Colon (tissue), 2 donors: ENCODE results near the gene RASGEF1B.

ENCODE experiments used
- FAIRE-seq: peaks from 2 replicates; lab custom pipeline; 2012; peaks lifted over from hg19 to GRCh38; lab: Jason Lieb, UNC
- donor health status: control.
- donor health status: control.

Gene RASGEF1B

DNA sequence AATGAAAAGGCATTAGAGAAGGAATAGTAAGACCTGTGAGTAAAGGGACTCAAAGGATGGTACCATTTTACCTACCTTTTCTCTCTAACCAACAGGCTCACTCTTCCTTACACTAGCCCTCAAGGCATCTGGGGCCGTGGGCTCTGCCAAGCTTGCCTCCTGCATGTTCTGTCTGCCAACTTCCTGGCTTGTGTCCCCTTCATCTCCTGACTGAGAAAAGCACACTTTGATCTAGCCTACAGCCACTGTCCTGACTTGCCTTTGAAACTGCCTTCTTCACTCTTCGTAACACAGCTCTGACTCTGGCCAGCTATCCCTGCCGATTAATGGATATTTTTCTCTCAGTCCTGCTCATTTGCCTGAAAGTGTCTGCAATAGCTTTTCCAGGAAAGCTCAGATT, 76.5 kb downstream of the RASGEF1B start:
- no peak for FAIRE-seq

DNA sequence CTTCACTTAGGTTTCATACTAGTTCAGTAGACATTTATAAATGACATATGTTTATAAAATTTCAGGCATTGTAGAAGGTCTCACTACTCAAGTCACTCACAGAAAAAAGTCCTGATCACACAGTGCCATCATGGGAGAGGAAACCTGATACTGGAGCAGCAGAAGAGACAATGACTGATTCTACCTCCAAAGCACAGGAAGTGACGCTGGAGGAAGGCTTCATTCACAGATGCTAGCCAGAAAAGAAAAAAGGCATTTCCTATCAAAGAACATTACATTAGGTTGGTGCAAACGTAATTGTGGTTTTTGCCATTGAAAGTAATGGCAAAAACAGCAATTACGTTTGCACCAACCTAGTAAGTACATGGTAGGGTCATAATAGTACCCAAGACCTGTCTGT, 79.5 kb downstream of the RASGEF1B start:
- no peak for FAIRE-seq

DNA sequence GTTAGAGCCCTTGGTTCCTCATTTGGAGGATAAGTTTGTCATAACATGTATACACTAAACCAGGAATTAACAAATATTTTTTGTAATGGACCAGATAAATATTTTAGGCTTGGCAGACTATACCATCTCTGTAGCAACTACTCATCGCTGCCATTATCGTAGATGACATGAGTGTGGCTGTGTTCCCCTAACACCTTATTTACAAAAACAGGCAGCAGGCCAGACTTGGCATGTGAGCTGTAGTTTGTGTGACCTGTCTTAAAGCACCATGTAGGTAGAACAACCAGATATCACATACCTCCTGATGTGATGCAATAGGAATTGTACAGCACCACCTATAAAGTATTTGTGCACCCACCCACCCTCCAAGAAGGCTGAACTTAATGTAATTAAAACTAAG, 82.0 kb downstream of the RASGEF1B start:
- no peak for FAIRE-seq

DNA sequence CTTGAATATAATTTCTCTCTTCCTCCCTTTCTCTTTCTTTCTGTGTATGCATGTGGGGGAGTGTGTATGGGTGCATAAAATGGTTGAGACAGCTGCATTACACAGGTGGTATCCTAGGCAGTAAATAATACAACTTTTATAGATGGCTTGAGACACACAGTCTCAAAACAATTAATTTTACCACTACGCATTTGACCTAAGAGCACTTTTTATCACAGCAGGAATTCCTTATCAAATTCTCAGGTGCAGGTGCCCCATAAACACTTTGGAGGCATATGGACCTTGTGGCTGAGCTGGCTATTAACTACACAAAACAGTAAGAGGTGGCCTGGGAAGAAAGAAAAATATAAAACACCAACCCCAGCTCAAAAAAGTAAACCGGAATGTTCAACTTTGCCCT, 91.3 kb downstream of the RASGEF1B start:
- no peak for FAIRE-seq

DNA sequence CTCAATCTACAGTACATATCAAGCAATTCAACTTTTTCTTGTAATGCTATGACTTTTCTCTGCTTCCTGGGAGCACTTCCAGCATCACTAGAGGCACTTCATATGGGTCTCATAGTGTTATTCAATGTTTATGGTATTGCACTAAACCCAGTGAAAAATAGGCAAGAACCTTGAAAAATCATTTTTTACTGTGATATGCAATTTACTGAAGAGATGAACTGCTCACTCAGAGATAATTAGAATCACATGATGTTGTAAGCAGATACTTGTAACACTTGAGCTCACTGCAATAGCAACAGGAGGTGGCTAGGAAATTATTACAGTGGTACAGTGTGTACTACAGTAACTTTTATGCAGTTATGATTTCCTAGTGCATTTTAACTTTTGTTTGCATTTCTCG, 93.3 kb downstream of the RASGEF1B start:
- FAIRE-seq, result no peak

DNA sequence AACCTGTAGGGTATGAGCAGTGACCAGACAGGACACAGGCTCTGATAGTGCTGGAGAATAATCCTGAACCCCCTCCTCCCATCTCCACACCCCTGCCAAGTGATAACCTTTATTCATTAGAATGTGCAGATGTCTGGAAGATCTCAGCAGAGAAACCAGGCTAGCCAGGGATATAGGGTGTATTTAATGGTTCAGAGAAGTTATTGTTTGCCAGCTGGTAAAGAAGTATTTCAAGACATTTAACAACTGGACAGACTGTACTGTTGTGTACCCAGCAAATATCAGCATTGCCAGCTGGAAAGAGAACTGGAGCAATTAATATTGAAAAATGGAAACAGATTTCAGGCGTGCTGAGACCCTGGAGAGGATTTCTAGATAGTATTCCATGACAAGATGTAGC, 94.5 kb downstream of the RASGEF1B start:
- FAIRE-seq, result no peak

DNA sequence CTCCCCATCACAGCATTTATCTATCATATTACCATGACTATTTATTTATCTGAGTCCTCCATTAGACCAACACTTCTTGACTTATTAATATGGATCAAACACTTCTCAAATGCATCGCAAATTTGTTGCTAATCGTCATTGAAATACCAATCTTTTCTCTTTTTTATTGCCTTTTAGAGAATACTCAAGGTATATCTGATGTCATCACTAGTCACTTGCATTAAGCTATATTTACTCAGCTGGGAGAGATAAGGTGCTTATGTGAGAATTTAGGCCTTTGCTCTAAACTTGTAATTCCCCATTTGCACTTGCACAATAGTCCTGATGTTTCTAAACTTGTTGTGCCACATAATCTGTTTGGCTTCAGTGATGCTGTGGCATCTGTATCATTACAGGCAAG, 95.0 kb downstream of the RASGEF1B start:
- FAIRE-seq, result no peak
